ENCODE measurements around the gene LACTB. TPM values are rescaled to one million over a fixed set of nuclear protein-coding genes. Genes with fewer than 3 reads are reported as not detected.

Gene LACTB
- total and polyA plus RNA-seq, 2 experiments from 2014 or later: 27.3 to 35.8 TPM

- peaks cover 57% of the 10 kb centered on the region for H3K79me2 ChIP-seq (ENCODE audit: insufficient read depth)
- no peaks in the 10 kb centered on the region for H4K20me1 ChIP-seq (ENCODE audit: insufficient read depth)
- no peaks in the 10 kb centered on the region for H3K27me3 ChIP-seq (replicated peaks; ENCODE audit: insufficient read depth)
- no peak for TF ChIP-seq EZH2phosphoT487 (IDR thresholded peaks at IDR 0.05; ENCODE audit: insufficient read depth, low read depth)
- H3K36me3 ChIP-seq (ENCODE audit: low read depth): peaks cover 26% of the 10 kb centered on the region
- H3K4me3 ChIP-seq: peak overlapping the region; percentile 99
- no peaks in the 10 kb centered on the region for H3K9me3 ChIP-seq (ENCODE audit: low read depth)
- H3K4me2 ChIP-seq (ENCODE audit: unreplicated experiment): peak overlapping the region; percentile 91
- peak overlapping the region; percentile 99 for H3K27ac ChIP-seq
- H2AFZ ChIP-seq: peak overlapping the region; percentile 74
- in situ Hi-C loops (cut with MboI): loop anchor here (25.0 kb wide), 1 partner anchor 254 kb away; no protein-coding TSS in a partner anchor
- peak; percentile 95 for DNase-seq
- H3K9ac ChIP-seq: peak overlapping the region; percentile 98
- peaks cover 32% of the 10 kb centered on the region for H3F3A ChIP-seq (ENCODE audit: insufficient read depth)
- WGBS, 2 experiments (ENCODE audit: low coverage in 1 of 2, low lambda C conversion rate in 2 of 2, missing lambda C conversion rate in 2 of 2): 5% methylated on average over 18 of the region's 18 CpGs
- H3K9me2 ChIP-seq (ENCODE audit: insufficient read depth): no peaks in the 10 kb centered on the region
- peaks cover 20% of the 10 kb centered on the region for H3K4me1 ChIP-seq (ENCODE audit: insufficient read depth)
Measured at GRCh38 chr15:63157891-63158431, 36.3 kb downstream of the LACTB start.

GRCh38 chr15:63160638-63161037 is 39.0 kb downstream of the LACTB start:
- Histone ChIP-seq H3K27me3 (replicated peaks; ENCODE audit: insufficient read depth) (no peaks in the 10 kb centered on the region), H3K9me2 (ENCODE audit: insufficient read depth) (no peaks in the 10 kb centered on the region), H3K9ac (no peak overlapping the region), H3F3A (ENCODE audit: insufficient read depth) (peaks cover 20% of the 10 kb centered on the region), H3K79me2 (ENCODE audit: insufficient read depth) (peaks cover 30% of the 10 kb centered on the region), H3K4me1 (ENCODE audit: insufficient read depth) (peaks cover 11% of the 10 kb centered on the region), H3K4me2 (ENCODE audit: unreplicated experiment) (no peak overlapping the region), H3K4me3 (no peak overlapping the region), H4K20me1 (ENCODE audit: insufficient read depth) (no peaks in the 10 kb centered on the region), H3K36me3 (ENCODE audit: low read depth) (peaks cover under 1% of the 10 kb centered on the region; the same call in 1 of the 2 replicates), H3K9me3 (ENCODE audit: low read depth) (no peaks in the 10 kb centered on the region), H3K27ac (no peak overlapping the region), H2AFZ (no peak overlapping the region)
- DNase-seq: no peak
- TF ChIP-seq EZH2 (IDR thresholded peaks at IDR 0.05; ENCODE audit: insufficient read depth, poor library complexity, severe bottlenecking): no peak
- in situ Hi-C loops (cut with MboI): loop anchor here (25.0 kb wide), 1 partner anchor 252 kb away; no protein-coding TSS in a partner anchor

GRCh38 chr15:63163217-63163616 is 41.6 kb downstream of the LACTB start:
- Histone ChIP-seq H3K4me2 (ENCODE audit: unreplicated experiment) (no peak overlapping the region), H3K4me1 (ENCODE audit: insufficient read depth) (peaks cover 14% of the 10 kb centered on the region), H3K27me3 (replicated peaks; ENCODE audit: insufficient read depth) (no peaks in the 10 kb centered on the region), H2AFZ (no peak overlapping the region), H3K4me3 (no peak overlapping the region), H3K36me3 (ENCODE audit: low read depth) (no peaks in the 10 kb centered on the region), H3K9ac (no peak overlapping the region), H3F3A (ENCODE audit: insufficient read depth) (peaks cover 11% of the 10 kb centered on the region), H3K27ac (no peak overlapping the region), H3K79me2 (ENCODE audit: insufficient read depth) (peaks cover 11% of the 10 kb centered on the region), H3K9me3 (ENCODE audit: low read depth) (no peaks in the 10 kb centered on the region), H4K20me1 (ENCODE audit: insufficient read depth) (no peaks in the 10 kb centered on the region), H3K9me2 (ENCODE audit: insufficient read depth) (no peaks in the 10 kb centered on the region)
- no peak for TF ChIP-seq EZH2 (IDR thresholded peaks at IDR 0.05; ENCODE audit: insufficient read depth, poor library complexity, severe bottlenecking)
- no peak for TF ChIP-seq EZH2phosphoT487 (IDR thresholded peaks at IDR 0.05; ENCODE audit: insufficient read depth, low read depth)
- DNase-seq: no peak
- WGBS, 2 experiments (ENCODE audit: low coverage in 1 of 2, low lambda C conversion rate in 2 of 2, missing lambda C conversion rate in 2 of 2): 66 to 69% methylated on average over 4 of the region's 4 CpGs
- in situ Hi-C loops (cut with MboI): loop anchor here (25.0 kb wide), 1 partner anchor 249 kb away; no protein-coding TSS in a partner anchor

- H3K27me3 ChIP-seq (replicated peaks; ENCODE audit: insufficient read depth): no peaks in the 10 kb centered on the region
- WGBS, 2 experiments (ENCODE audit: low coverage in 1 of 2, low lambda C conversion rate in 2 of 2, missing lambda C conversion rate in 2 of 2): 77 to 78% methylated on average over 6 of the region's 6 CpGs
- no peak for TF ChIP-seq EZH2phosphoT487 (IDR thresholded peaks at IDR 0.05; ENCODE audit: insufficient read depth, low read depth)
- TF ChIP-seq EZH2 (IDR thresholded peaks at IDR 0.05; ENCODE audit: insufficient read depth, poor library complexity, severe bottlenecking): no peak
- H2AFZ ChIP-seq: no peak overlapping the region
- DNase-seq: peak; percentile 23
- H4K20me1 ChIP-seq (ENCODE audit: insufficient read depth): no peaks in the 10 kb centered on the region
- no peaks in the 10 kb centered on the region for H3K9me3 ChIP-seq (ENCODE audit: low read depth)
- H3K4me3 ChIP-seq: no peak overlapping the region
- H3K4me2 ChIP-seq (ENCODE audit: unreplicated experiment): peak overlapping the region; percentile 49
- H3K27ac ChIP-seq: no peak overlapping the region
- in situ Hi-C loops (cut with MboI): loop anchor here (25.0 kb wide), 1 partner anchor 247 kb away; no protein-coding TSS in a partner anchor
- peaks cover 11% of the 10 kb centered on the region for H3F3A ChIP-seq (ENCODE audit: insufficient read depth)
- no peaks in the 10 kb centered on the region for H3K36me3 ChIP-seq (ENCODE audit: low read depth)
- H3K4me1 ChIP-seq (ENCODE audit: insufficient read depth): peaks cover 12% of the 10 kb centered on the region
- no peaks in the 10 kb centered on the region for H3K79me2 ChIP-seq (ENCODE audit: insufficient read depth)
- no peak overlapping the region for H3K9ac ChIP-seq
- H3K9me2 ChIP-seq (ENCODE audit: insufficient read depth): no peaks in the 10 kb centered on the region
Measured at GRCh38 chr15:63165166-63165859, 43.7 kb downstream of the LACTB start.

Measured in GM23248 (cell line).